ENCODE measurements around the gene PRELP.

- no peak for TF ChIP-seq CTCF (IDR thresholded peaks at IDR 0.05)
- no peak for TF ChIP-seq POLR2A (IDR thresholded peaks at IDR 0.05)
Measured at GRCh38 chr1:203516906-203517305, 41.3 kb downstream of the PRELP start.

Measured in lower leg skin (tissue), 3 donors.